WTC11 (cell line): ENCODE data around the gene SIGLEC11.

ENCODE experiments used
- CBFB ChIP-seq: sonication (generic); formaldehyde crosslinking; IDR thresholded peaks from 2 replicates; pipeline ENCODE4 v1.8.1; 2022; ENCODE audit warnings: mild to moderate bottlenecking, low read depth, missing genetic modification reagents
- TF ChIP-seq, protein P1 (sequence below): fragments of 200-600 bp; IDR thresholded peaks from 2 replicates; pipeline ENCODE4 v1.8.0; 2022; ENCODE audit warnings: antibody characterized with exemption
- TF ChIP-seq, protein P2 (sequence below): sonication (generic); formaldehyde crosslinking; IDR thresholded peaks from 2 replicates; pipeline ENCODE4 v1.8.1; 2023; ENCODE audit warnings: mild to moderate bottlenecking, missing genetic modification reagents, moderate library complexity
- TF ChIP-seq, protein P3 (sequence below): sonication (generic); formaldehyde crosslinking; IDR thresholded peaks from 2 replicates; pipeline ENCODE4 v1.8.1; 2022; ENCODE audit warnings: mild to moderate bottlenecking, missing genetic modification reagents, moderate library complexity, borderline replicate concordance

DNA sequence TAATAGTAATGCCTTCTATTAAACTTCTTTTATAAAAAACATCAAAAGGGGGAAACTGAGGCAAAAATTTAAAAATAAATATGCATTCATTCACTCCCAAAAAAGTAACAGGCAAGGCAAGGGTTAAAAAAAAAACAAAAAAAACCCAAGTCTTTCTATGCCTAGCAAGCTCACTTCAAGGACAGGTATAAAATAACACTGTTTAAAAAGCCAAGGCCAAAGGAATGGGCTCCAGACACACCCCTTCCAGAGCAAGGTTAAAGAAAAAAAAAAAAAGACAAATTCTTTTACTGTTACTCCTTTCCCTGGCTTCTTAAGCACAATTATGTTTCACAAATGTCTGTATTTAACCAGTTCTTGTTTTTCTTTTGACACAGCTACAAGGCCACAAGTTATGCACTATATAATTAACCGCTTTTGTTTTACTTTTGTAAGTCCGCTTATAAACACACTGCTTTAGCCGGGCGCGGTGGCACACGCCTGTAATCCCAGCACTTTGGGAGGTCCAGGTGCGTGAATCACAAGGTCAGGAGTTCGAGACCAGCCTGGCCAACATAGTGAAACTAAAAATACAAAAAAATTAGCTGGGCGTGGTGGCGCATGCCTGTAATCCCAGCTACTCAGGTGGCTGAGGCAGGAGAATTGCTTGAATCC lies 3.6 kb downstream of the SIGLEC11 start:
- TF ChIP-seq CBFB (CRISPR knock-in tag) = no peak
- TF ChIP-seq, protein P1, sequence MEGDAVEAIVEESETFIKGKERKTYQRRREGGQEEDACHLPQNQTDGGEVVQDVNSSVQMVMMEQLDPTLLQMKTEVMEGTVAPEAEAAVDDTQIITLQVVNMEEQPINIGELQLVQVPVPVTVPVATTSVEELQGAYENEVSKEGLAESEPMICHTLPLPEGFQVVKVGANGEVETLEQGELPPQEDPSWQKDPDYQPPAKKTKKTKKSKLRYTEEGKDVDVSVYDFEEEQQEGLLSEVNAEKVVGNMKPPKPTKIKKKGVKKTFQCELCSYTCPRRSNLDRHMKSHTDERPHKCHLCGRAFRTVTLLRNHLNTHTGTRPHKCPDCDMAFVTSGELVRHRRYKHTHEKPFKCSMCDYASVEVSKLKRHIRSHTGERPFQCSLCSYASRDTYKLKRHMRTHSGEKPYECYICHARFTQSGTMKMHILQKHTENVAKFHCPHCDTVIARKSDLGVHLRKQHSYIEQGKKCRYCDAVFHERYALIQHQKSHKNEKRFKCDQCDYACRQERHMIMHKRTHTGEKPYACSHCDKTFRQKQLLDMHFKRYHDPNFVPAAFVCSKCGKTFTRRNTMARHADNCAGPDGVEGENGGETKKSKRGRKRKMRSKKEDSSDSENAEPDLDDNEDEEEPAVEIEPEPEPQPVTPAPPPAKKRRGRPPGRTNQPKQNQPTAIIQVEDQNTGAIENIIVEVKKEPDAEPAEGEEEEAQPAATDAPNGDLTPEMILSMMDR = no peak
- TF ChIP-seq, protein P2, sequence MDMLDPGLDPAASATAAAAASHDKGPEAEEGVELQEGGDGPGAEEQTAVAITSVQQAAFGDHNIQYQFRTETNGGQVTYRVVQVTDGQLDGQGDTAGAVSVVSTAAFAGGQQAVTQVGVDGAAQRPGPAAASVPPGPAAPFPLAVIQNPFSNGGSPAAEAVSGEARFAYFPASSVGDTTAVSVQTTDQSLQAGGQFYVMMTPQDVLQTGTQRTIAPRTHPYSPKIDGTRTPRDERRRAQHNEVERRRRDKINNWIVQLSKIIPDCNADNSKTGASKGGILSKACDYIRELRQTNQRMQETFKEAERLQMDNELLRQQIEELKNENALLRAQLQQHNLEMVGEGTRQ = no peak
- TF ChIP-seq, protein P3, sequence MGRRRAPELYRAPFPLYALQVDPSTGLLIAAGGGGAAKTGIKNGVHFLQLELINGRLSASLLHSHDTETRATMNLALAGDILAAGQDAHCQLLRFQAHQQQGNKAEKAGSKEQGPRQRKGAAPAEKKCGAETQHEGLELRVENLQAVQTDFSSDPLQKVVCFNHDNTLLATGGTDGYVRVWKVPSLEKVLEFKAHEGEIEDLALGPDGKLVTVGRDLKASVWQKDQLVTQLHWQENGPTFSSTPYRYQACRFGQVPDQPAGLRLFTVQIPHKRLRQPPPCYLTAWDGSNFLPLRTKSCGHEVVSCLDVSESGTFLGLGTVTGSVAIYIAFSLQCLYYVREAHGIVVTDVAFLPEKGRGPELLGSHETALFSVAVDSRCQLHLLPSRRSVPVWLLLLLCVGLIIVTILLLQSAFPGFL (CRISPR knock-in tag) = no peak
